Measurements from ENCODE around the gene TMA7.
"Not testable (repeated sequence)": the region's sequence is repeated elsewhere in the genome, so short reads cannot be mapped to it uniquely, and the experiment has no call there.

TMA7 gene

DNA sequence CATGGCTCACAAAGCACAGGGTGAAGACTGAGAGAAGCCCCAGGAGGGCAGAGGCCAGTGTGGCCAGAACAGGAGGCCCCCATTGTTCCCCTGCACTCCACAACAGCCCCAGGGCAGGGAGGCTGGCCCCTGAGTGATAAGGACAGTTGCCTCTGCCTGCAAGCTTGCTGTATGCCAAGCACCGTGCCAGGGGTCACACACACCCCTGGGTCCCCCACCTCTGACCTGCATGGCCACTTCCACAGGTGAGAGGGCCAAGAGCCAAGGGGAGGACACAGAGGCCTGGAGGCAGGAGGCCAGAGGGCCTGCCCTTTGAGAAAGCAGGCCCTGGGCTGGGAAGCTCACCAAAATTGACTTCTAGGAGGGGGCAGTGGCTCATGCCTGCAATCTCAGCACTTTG lies 30.2 kb downstream of the TMA7 start:
- FAIRE-seq: no peak

- FAIRE-seq: no peak
Observed at GRCh38 chr3:48472673-48472922, 32.5 kb downstream of the TMA7 start.

GRCh38 chr3:48472923-48473616 lies 33.0 kb downstream of the TMA7 start:
- FAIRE-seq: peak; percentile 56

- no peak for FAIRE-seq
Observed at GRCh38 chr3:48473617-48473952, 33.5 kb downstream of the TMA7 start.

DNA sequence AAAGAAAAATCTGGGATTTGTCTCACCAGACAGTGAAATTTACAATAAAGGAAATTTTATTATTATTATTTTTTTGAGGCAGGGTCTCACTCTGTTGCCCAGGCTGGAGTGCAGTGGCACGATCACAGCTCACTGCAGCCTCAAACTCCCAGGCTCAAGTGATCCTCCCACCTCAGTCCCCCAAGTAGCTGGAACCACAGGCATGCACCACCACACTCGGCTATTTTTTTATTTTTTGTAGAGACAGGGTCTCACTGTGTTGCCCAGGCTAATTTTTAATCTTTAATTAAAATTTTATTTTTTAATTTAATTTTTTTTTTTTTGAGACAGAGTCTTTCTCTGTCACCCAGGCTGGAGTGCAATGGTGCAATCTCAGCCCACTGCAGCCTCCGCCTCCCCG lies 34.0 kb downstream of the TMA7 start:
- not testable (repeated sequence) for FAIRE-seq

GRCh38 chr3:48474619-48475018 lies 34.6 kb downstream of the TMA7 start:
- FAIRE-seq: no peak

DNA sequence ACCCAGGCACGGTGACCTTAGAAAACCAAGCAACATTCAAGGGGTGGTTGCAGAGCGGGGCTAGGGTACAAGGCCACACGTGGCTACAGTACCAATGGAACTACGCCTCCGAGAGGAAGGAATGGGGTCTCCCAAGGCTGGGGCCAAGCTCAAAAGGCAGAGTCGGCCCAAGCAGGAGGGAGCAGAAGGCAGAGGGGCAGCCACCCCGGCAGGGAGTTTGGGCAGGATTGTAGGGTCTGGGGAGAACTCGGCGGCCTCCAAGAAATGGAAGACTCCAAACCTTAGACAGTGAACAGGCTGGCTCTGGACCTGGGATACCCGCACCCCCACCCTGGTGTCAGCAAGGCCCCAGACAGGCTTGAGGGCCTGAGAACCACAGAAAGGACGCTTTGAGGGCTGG lies 35.1 kb downstream of the TMA7 start:
- no peak for FAIRE-seq

DNA sequence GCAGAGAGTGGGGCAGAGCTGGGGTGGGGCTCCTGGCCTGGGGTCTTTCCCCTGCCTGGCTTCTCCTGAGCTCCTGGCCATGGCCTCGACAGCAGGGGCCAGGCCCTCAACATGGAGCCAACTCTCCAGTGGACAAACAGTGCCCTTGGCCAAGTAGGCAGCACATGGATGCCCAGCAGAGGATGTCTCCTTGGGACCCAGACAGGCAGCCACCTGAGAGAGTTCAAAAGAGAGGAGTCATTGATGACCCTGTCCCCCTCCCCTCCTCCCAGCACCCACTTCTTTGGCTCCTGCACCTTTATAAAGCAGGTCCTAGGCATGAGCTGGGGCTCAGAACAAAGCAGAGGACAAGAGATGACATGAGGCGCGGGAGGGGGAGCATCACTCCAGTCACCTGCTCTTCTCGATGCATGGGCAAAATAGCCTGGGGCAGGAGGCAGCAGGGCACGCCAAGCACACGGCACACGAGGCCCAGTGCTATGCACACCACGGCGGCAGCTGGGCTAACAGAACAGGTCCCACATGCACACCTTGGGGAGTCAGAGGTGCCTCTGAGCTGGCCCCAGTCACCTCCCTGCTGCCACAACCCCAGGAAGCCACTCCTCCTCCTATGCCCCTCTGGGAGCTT lies 36.5 kb downstream of the TMA7 start:
- no peak for FAIRE-seq

GRCh38 chr3:48477959-48478520 lies 38.0 kb downstream of the TMA7 start:
- FAIRE-seq: no peak

DNA sequence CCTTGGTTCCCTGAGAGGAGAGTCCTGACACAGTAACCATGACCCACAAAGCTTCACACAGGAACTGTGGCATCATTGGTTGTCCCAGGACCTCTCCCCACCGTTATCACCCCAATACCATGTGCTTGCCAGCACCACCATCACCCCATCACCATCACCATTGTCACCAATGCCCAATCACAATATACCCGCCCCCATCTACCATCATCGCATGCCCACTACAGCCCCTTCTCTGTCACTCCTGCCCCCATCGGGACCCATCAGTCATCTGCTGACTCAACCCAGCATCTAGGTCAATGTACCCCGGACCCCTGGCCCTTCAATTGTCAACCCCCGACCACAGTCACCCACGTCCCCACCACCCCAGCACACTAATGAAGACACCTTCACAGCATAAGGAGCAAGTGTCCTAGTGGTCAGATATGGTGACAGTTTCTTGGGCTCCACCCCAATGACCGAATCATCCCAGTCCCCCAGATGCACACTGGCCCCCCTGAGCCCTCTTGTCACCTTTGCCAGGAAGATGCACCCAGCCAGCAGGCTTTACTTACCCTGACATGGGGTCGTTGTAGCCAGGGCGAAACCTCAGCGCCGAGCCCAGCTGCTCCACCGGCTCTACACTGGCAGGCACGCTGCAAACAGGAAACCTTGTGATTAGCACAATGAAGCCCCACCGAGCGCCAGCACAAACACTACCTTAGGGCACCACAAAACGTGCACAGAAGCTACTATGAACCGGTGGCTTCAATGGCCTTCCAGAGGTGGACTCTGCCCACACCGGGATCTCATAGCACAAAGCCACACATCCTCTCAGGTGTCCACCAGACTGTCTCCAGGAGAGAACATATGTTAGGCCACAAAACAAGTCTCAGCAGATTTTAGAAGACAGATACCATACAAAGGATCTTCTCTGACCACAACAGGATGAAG lies 38.8 kb downstream of the TMA7 start:
- no peak for FAIRE-seq

GRCh38 chr3:48480891-48481290 lies 40.8 kb downstream of the TMA7 start:
- not testable (repeated sequence) for FAIRE-seq

GRCh38 chr3:48482822-48483221 lies 42.8 kb downstream of the TMA7 start:
- FAIRE-seq: not testable (repeated sequence)

DNA sequence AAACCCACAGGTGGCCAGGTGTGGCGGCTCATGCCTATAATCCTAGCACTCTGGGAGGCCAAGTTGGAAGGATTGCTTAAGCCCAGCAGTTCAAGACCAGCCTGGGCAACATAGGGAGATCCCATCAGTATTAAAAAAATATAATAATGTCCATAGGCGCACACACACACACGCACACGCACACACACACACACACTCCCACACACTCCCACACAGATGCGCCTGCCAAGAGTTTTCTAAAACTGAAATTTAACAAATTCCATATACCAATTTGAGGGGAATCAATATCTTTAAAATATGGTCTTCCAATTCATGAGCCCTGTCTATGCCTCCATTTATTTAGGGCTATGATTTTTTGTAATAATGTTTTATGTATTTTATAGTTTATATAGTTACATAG lies 46.9 kb downstream of the TMA7 start:
- FAIRE-seq: no peak

- FAIRE-seq: no peak
Observed at GRCh38 chr3:48492461-48493202, 52.6 kb downstream of the TMA7 start.

GRCh38 chr3:48493203-48493501 lies 53.1 kb downstream of the TMA7 start:
- no peak for FAIRE-seq
